COR-L47 (cell line): ENCODE measurements around the gene TMEM234.
"Not testable (repeated sequence)": the region's sequence is repeated elsewhere in the genome, so short reads cannot be mapped to it uniquely, and the experiment has no call there.

Source experiments
- DNase-seq: peaks from one replicate; lab custom pipeline; 2025; lab: John Stamatoyannopoulos, UW

TMEM234 gene

GRCh38 chr1:32221980-32222755, at the start of gene TMEM234, which contains the start of gene EIF3I:
TSS of gene TMEM234 (minus strand) at chr1:32222353. CDS start at chr1:32222322, 31 bp downstream.
TSS of gene EIF3I (plus strand) at chr1:32222407. CDS start at chr1:32222442, 35 bp downstream.
- peak; percentile 92 for DNase-seq

- no peak for DNase-seq
Measured at GRCh38 chr1:32269744-32270143, 47.6 kb upstream of the TMEM234 start.

- DNase-seq: no peak
Measured at GRCh38 chr1:32266921-32267591, 44.9 kb upstream of the TMEM234 start.

GRCh38 chr1:32265846-32266245, 43.7 kb upstream of the TMEM234 start:
- DNase-seq: no peak

- DNase-seq: no peak
Measured at GRCh38 chr1:32263744-32264143, 41.6 kb upstream of the TMEM234 start.

GRCh38 chr1:32263236-32263593, 41.1 kb upstream of the TMEM234 start:
- not testable (repeated sequence) for DNase-seq

GRCh38 chr1:32257227-32257508, 35.0 kb upstream of the TMEM234 start:
- no peak for DNase-seq

GRCh38 chr1:32256473-32257226, 34.5 kb upstream of the TMEM234 start:
- no peak for DNase-seq

GRCh38 chr1:32255072-32256071, 33.2 kb upstream of the TMEM234 start:
- no peak for DNase-seq

- no peak for DNase-seq
Measured at GRCh38 chr1:32250893-32251716, 29.0 kb upstream of the TMEM234 start, which contains the start of gene LCK. TSS of gene LCK (plus strand) at chr1:32251265. CDS start at chr1:32274330, 23,065 bp downstream.

GRCh38 chr1:32249831-32250525, 27.8 kb upstream of the TMEM234 start:
- DNase-seq: no peak

- DNase-seq: peak; percentile 21
Measured at GRCh38 chr1:32247983-32248889, 26.1 kb upstream of the TMEM234 start.

- DNase-seq: no peak
Measured at GRCh38 chr1:32247452-32247851, 25.3 kb upstream of the TMEM234 start.

- DNase-seq: no peak
Measured at GRCh38 chr1:32246888-32247273, 24.7 kb upstream of the TMEM234 start, which contains the start of gene FAM167B. TSS of gene FAM167B (plus strand) at chr1:32247222. CDS start at chr1:32247422, 200 bp downstream.

- DNase-seq: no peak
Measured at GRCh38 chr1:32242341-32242851, 20.2 kb upstream of the TMEM234 start.

- DNase-seq: peak; percentile 67
Measured at GRCh38 chr1:32241001-32241763, 19.0 kb upstream of the TMEM234 start.

GRCh38 chr1:32240140-32240951, 18.2 kb upstream of the TMEM234 start:
- DNase-seq: peak; percentile 75
